H1 (cell line): ENCODE data around the gene ATP13A3. TPM values are rescaled to one million over a fixed set of nuclear protein-coding genes. Genes with fewer than 3 reads are reported as not detected.

ENCODE experiments used
- CTCF ChIA-PET: fragments of 300-600 bp; sonication (Branson Sonifier 250); formaldehyde crosslinking; loops from one replicate; lab custom pipeline; 2021; ENCODE audit not compliant: partially characterized antibody; lab: Charles Lee
- POLR2A ChIA-PET: fragments of 300-600 bp; sonication (Branson Sonifier 250); formaldehyde crosslinking; loops from one replicate; lab custom pipeline; 2021; ENCODE audit warnings: inconsistent platforms; ENCODE audit not compliant: partially characterized antibody; lab: Charles Lee
- DNase-seq, 2 experiments: peaks; one replicate each; pipeline versions ENCODE4 v3.0.0 to v3.0.0-alpha.2; 2010 to 2022; ENCODE audit warnings: low spot score in 2 of 2, low read depth in 1 of 2, mixed read lengths in 1 of 2
- FAIRE-seq: peaks from 2 replicates; lab custom pipeline; 2011; peaks lifted over from hg19 to GRCh38; lab: Jason Lieb, UNC
- H2AFZ ChIP-seq: 2 replicates; pipeline ENCODE4 v1.8.1; 2012; ENCODE audit warnings: low read length, inconsistent platforms
- H2AK5ac ChIP-seq: 2 replicates; pipeline ENCODE4 v1.6.1; 2013; ENCODE audit warnings: low read depth, low read length
- H2BK120ac ChIP-seq: replicated peaks from 2 replicates; pipeline ENCODE3; 2013; ENCODE audit warnings: low read depth, low read length, inconsistent platforms
- H2BK12ac ChIP-seq: 2 replicates; pipeline ENCODE4 v1.6.1; 2013; ENCODE audit warnings: low read depth, low read length
- H2BK15ac ChIP-seq: 2 replicates; pipeline ENCODE4 v1.6.1; 2013; ENCODE audit warnings: low read length
- H2BK20ac ChIP-seq: 2 replicates; pipeline ENCODE4 v1.6.1; 2013; ENCODE audit warnings: low read length
- H2BK5ac ChIP-seq: 2 replicates; pipeline ENCODE4 v1.6.1; 2013; ENCODE audit warnings: low read depth, low read length
- H3K14ac ChIP-seq: 2 replicates; pipeline ENCODE4 v1.6.1; 2013; ENCODE audit warnings: inconsistent platforms; ENCODE audit not compliant: insufficient read length
- H3K18ac ChIP-seq: 2 replicates; pipeline ENCODE4 v1.6.1; 2013; ENCODE audit warnings: low read length; ENCODE audit errors: extremely low read depth
- H3K23ac ChIP-seq: 2 replicates; pipeline ENCODE4 v1.6.1; 2013; ENCODE audit warnings: inconsistent platforms; ENCODE audit not compliant: insufficient read length
- H3K23me2 ChIP-seq: 2 replicates; pipeline ENCODE4 v1.6.1; 2013; ENCODE audit warnings: low read depth, low read length
- H3K27ac ChIP-seq: 2 replicates; pipeline ENCODE4 v1.6.1; 2011; ENCODE audit warnings: low read depth, low read length, inconsistent platforms
- H3K27me3 ChIP-seq, 4 experiments: replicated peaks in 1 of 4; 1 replicate in 1 of 4; 2 replicates in 3 of 4; pipeline versions ENCODE4 v1.6.1 to v1.8.1; 2011 to 2013; ENCODE audit warnings: low read length in 3 of 4, mild to moderate bottlenecking in 3 of 4, inconsistent platforms in 2 of 4, mixed read lengths in 2 of 4, moderate library complexity in 1 of 4; ENCODE audit not compliant: control insufficient read depth in 3 of 4, insufficient read depth in 3 of 4; ENCODE audit errors: extremely low read depth in 1 of 4
- H3K36me3 ChIP-seq, 4 experiments: 2 replicates each; pipeline versions ENCODE4 v1.6.1 to v1.8.1; 2011 to 2013; ENCODE audit warnings: mild to moderate bottlenecking in 4 of 4, low read length in 3 of 4, moderate library complexity in 2 of 4, control low read depth in 1 of 4, inconsistent platforms in 1 of 4; ENCODE audit not compliant: insufficient read depth in 4 of 4, control insufficient read depth in 2 of 4
- H3K4ac ChIP-seq: replicated peaks from 2 replicates; pipeline ENCODE3; 2013; ENCODE audit warnings: low read length, low read depth, mixed read lengths, inconsistent platforms; ENCODE audit not compliant: insufficient read length
- H3K4me1 ChIP-seq, 4 experiments: replicated peaks in 1 of 4; 1 replicate in 1 of 4; 2 replicates in 3 of 4; pipeline versions ENCODE4 v1.6.1 to v1.8.1; 2011 to 2013; ENCODE audit warnings: low read length in 3 of 4, inconsistent platforms in 2 of 4, mixed read lengths in 1 of 4; ENCODE audit not compliant: insufficient read depth in 4 of 4, control insufficient read depth in 3 of 4
- H3K4me2 ChIP-seq, 2 experiments: 2 replicates each; pipeline versions ENCODE4 v1.6.1 to v1.8.1; 2011 to 2013; ENCODE audit warnings: low read depth in 2 of 2, low read length in 2 of 2, control low read depth in 1 of 2, inconsistent platforms in 1 of 2, mild to moderate bottlenecking in 1 of 2; ENCODE audit not compliant: insufficient read depth in 1 of 2
- H3K4me3 ChIP-seq, 4 experiments: fragments of 200-600, 300-600 bp in 1 of 4; sonication (generic), shearing (Covaris generic), sonication (Bioruptor Twin) in 1 of 4; 2 replicates each; pipeline versions ENCODE4 v1.5.1 to v1.8.1; 2011 to 2016; ENCODE audit warnings: low read length in 4 of 4, low read depth in 3 of 4, control low read depth in 2 of 4, inconsistent platforms in 2 of 4, mild to moderate bottlenecking in 2 of 4, mixed read lengths in 1 of 4, moderate library complexity in 1 of 4; ENCODE audit not compliant: insufficient read depth in 2 of 4; ENCODE audit errors: extremely low read depth in 1 of 4
- H3K56ac ChIP-seq: replicated peaks from 2 replicates; pipeline ENCODE3; 2013; ENCODE audit warnings: low read depth, mild to moderate bottlenecking, mixed read lengths, low read length, inconsistent platforms; ENCODE audit not compliant: insufficient read length
- H3K79me1 ChIP-seq: 2 replicates; pipeline ENCODE4 v1.6.1; 2013; ENCODE audit warnings: low read depth, low read length, control low read depth
- H3K79me2 ChIP-seq, 2 experiments: 2 replicates each; pipeline versions ENCODE4 v1.6.1 to v1.8.1; 2012 to 2013; ENCODE audit warnings: low read length in 2 of 2, mild to moderate bottlenecking in 2 of 2, inconsistent platforms in 1 of 2; ENCODE audit not compliant: insufficient read depth in 2 of 2, control insufficient read depth in 1 of 2
- H3K9ac ChIP-seq, 4 experiments: replicated peaks in 1 of 4; 1 replicate in 1 of 4; 2 replicates in 3 of 4; pipeline versions ENCODE4 v1.6.1 to v1.8.1; 2011 to 2013; ENCODE audit warnings: low read depth in 3 of 4, low read length in 3 of 4, control low read depth in 2 of 4, mild to moderate bottlenecking in 2 of 4, moderate library complexity in 2 of 4, inconsistent platforms in 1 of 4; ENCODE audit errors: extremely low read depth in 1 of 4
- H3K9me3 ChIP-seq, 2 experiments: 2 replicates each; pipeline versions ENCODE4 v1.6.1 to v1.8.1; 2012 to 2013; ENCODE audit warnings: mild to moderate bottlenecking in 2 of 2, moderate library complexity in 2 of 2, control low read depth in 1 of 2, inconsistent platforms in 1 of 2, low read depth in 1 of 2, low read length in 1 of 2, mixed read lengths in 1 of 2; ENCODE audit not compliant: insufficient read depth in 2 of 2
- H4K20me1 ChIP-seq, 2 experiments: replicated peaks in 1 of 2; 2 replicates each; pipeline versions ENCODE3 to v1.8.1; 2011 to 2013; ENCODE audit warnings: inconsistent platforms in 2 of 2, low read length in 2 of 2, mild to moderate bottlenecking in 1 of 2; ENCODE audit not compliant: insufficient read depth in 2 of 2, control insufficient read depth in 1 of 2
- H4K5ac ChIP-seq: 2 replicates; pipeline ENCODE4 v1.6.1; 2013; ENCODE audit warnings: low read length, low read depth, mixed read lengths, inconsistent platforms; ENCODE audit not compliant: insufficient read length
- H4K8ac ChIP-seq: 2 replicates; pipeline ENCODE4 v1.8.0; 2013; ENCODE audit warnings: mild to moderate bottlenecking, moderate library complexity, low read length, inconsistent platforms; ENCODE audit not compliant: insufficient read depth; ENCODE audit errors: extremely low read depth
- H4K91ac ChIP-seq: replicated peaks from 2 replicates; pipeline ENCODE3; 2013; ENCODE audit warnings: low read length, mixed read lengths, inconsistent platforms; ENCODE audit not compliant: insufficient read length
- BCL11A ChIP-seq, 2 experiments: IDR thresholded peaks; one replicate each; pipeline ENCODE4 v1.6.1; 2011; ENCODE audit warnings: low read depth in 2 of 2, low read length in 2 of 2, mild to moderate bottlenecking in 2 of 2
- CBX8 ChIP-seq: fragments of 300-800, 300-1000 bp; sonication (generic); IDR thresholded peaks from 2 replicates; pipeline ENCODE4 v1.7.1; 2016; ENCODE audit warnings: low read depth, low read length, borderline replicate concordance
- EZH2 ChIP-seq: fragments of 200-600 bp; sonication (generic); IDR thresholded peaks from 2 replicates; pipeline ENCODE4 v1.7.1; 2012; ENCODE audit warnings: low read depth, mild to moderate bottlenecking, moderate library complexity, low read length, inconsistent platforms; ENCODE audit not compliant: severe bottlenecking
- HDAC2 ChIP-seq, 2 experiments: fragments of 300-600 bp in 1 of 2; sonication (generic) in 1 of 2; IDR thresholded peaks; 2 replicates each; pipeline ENCODE4 v1.6.1; 2011 to 2012; ENCODE audit warnings: low read depth in 2 of 2, low read length in 2 of 2, mild to moderate bottlenecking in 2 of 2, moderate library complexity in 2 of 2, borderline replicate concordance in 1 of 2, inconsistent platforms in 1 of 2
- POLR2AphosphoS5 ChIP-seq: IDR thresholded peaks from 2 replicates; pipeline ENCODE4 v1.6.1; 2011; ENCODE audit warnings: low read depth, low read length
- RBBP5 ChIP-seq: IDR thresholded peaks from 2 replicates; pipeline ENCODE4 v1.7.1; 2012; ENCODE audit warnings: low read depth, mild to moderate bottlenecking, inconsistent platforms, low read length, moderate library complexity, borderline replicate concordance
- SIRT6 ChIP-seq: IDR thresholded peaks from one replicate; pipeline ENCODE4 v1.7.1; 2012; ENCODE audit warnings: low read length, inconsistent platforms
- SP4 ChIP-seq: IDR thresholded peaks from 2 replicates; pipeline ENCODE4 v1.6.1; 2012; ENCODE audit warnings: low read length, inconsistent platforms
- SRF ChIP-seq: IDR thresholded peaks from 2 replicates; pipeline ENCODE4 v1.6.1; 2011; ENCODE audit warnings: mild to moderate bottlenecking, low read depth, low read length, moderate library complexity
- ZNF274 ChIP-seq: IDR thresholded peaks from 2 replicates; pipeline ENCODE4 v1.7.0; 2012; ENCODE audit warnings: low read length, borderline replicate concordance; ENCODE audit errors: extremely low read depth
- WGBS, 2 experiments: shearing (Covaris generic) in 1 of 2; methylation state at CpG; one replicate each; pipeline versions ENCODE4 v1.1.6 to v1.1.7; 2013 to 2015; ENCODE audit warnings: low lambda C conversion rate in 2 of 2, mixed read lengths in 2 of 2, inconsistent platforms in 1 of 2, low coverage in 1 of 2, missing lambda C conversion rate in 1 of 2; ENCODE audit not compliant: insufficient replicate concordance in 2 of 2, insufficient coverage in 1 of 2, insufficient read length in 1 of 2; ENCODE audit errors: extremely low coverage in 1 of 2, missing lambda C conversion rate in 1 of 2; 5-methylcytosine and 5-hydroxymethylcytosine counted together
- polyA plus RNA-seq, 7 experiments: library from polyadenylated mRNA; depleted of rRNA in 3 of 7; stranded (reverse) in 5 of 7; unstranded in 2 of 7; fragments of >200 nt in 5 of 7; fragments of 200-250 nt in 2 of 7; gene quantifications; 1 replicate in 5 of 7; 2 replicates in 1 of 7; 4 replicates in 1 of 7; pipeline versions ENCODE4 v1.2.1 to v1.2.3, GENCODE V29; 2011 to 2013; ENCODE audit warnings: missing spikeins in 2 of 7, mixed read lengths in 2 of 7
- total RNA-seq: library from RNA; stranded (reverse); fragmentation: NEBNext Ultra II Directional; extraction: Animal tissue kit (Norgen Biotek cat#: 25700); gene quantifications from 2 replicates; pipeline ENCODE4 v1.2.1, GENCODE V29; 2021
- TF ChIP-seq, protein P1 (sequence below): IDR thresholded peaks from 2 replicates; pipeline ENCODE4 v1.6.1; 2012; ENCODE audit warnings: low read length, inconsistent platforms

ATP13A3 gene
- total and polyA plus RNA-seq, 2 of the 8 experiments (the other 6 are each of a cell fraction or from before 2014, with no cell fraction given): 18.6 to 92.2 TPM

DNA sequence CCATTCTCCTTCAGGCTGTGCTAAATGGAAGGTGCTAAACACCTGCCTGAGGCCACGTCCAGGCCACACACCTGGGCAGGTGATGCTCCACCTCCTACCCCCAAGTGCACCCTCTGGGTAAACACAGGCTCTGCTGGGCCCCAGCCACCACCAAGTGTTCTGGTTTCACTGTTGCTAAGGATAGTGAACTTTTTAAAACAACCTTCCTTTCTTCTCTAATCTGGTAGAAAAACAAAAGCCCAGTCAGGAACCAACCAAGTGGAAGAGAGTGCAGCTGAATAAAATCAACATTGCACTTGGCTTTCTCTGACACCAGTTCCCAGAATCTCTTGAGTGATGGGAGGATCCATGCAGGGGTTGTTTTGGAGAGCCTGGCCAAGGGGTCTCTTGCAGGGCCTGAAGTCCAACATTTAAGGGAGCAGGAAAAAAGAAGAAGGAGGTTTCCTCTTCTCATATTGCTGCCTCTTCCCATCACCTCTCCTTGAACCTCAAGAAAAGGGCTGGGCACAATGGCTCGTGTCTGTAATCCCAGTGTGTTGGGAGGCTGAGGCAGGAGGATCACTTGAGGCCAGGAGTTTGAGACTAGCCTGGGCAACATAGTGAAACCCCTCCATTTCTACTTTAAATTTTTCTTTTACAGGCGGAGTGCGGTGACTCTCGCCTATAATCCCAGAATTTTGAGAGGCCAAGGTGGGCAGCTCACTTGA is 26.2 kb upstream of the ATP13A3 start:
- Histone ChIP-seq H2AFZ (no peak overlapping the region), H2BK15ac (no peak overlapping the region), H2BK20ac (no peak overlapping the region), H3K4me3 (no peak overlapping the region), H3K9ac (no peak overlapping the region), H3K79me1 (no peaks in the 10 kb centered on the region), H3K4me1 (no peaks in the 10 kb centered on the region; a peak in 2 of 7 replicates), H3K56ac (no peak overlapping the region), H3K4ac (no peak overlapping the region), H2BK12ac (no peak overlapping the region), H3K27me3 (no peaks in the 10 kb centered on the region), H3K36me3 (no peaks in the 10 kb centered on the region), H2BK5ac (no peak overlapping the region), H3K23me2 (no peaks in the 10 kb centered on the region; the same call in 1 of the 2 replicates), H4K5ac (no peak overlapping the region), H3K23ac (no peak overlapping the region), H3K18ac (no peak overlapping the region), H2AK5ac (no peak overlapping the region), H3K79me2 (no peaks in the 10 kb centered on the region), H4K91ac (no peak overlapping the region), H3K4me2 (no peak overlapping the region), H2BK120ac (no peak overlapping the region), H3K14ac (no peak overlapping the region), H4K8ac (no peak overlapping the region), H4K20me1 (no peaks in the 10 kb centered on the region), H3K9me3 (no peaks in the 10 kb centered on the region), H3K27ac (no peak overlapping the region)
- FAIRE-seq (no peak), DNase-seq (no peak)
- ChIA-PET POLR2A (interaction anchor here (0.9 to 1.5 kb wide), 3 partner anchors 12 to 27 kb away, joined by 3 to 4 read pairs (median 4); no protein-coding TSS in a partner anchor), CTCF (interaction anchor here (0.7 to 1.7 kb wide), 3 partner anchors 11 to 82 kb away, joined by 3 to 9 read pairs (median 5); no protein-coding TSS in a partner anchor)
- 88% methylated on average over 5 of the region's 5 CpGs; no CpG with 5 or more reads in 1 of the 2 experiments for WGBS, 2 experiments
- no peak for TF ChIP-seq CBX8
- TF ChIP-seq SP4: no peak
- no peak for TF ChIP-seq EZH2
- TF ChIP-seq POLR2AphosphoS5: no peak
- TF ChIP-seq, protein P1, sequence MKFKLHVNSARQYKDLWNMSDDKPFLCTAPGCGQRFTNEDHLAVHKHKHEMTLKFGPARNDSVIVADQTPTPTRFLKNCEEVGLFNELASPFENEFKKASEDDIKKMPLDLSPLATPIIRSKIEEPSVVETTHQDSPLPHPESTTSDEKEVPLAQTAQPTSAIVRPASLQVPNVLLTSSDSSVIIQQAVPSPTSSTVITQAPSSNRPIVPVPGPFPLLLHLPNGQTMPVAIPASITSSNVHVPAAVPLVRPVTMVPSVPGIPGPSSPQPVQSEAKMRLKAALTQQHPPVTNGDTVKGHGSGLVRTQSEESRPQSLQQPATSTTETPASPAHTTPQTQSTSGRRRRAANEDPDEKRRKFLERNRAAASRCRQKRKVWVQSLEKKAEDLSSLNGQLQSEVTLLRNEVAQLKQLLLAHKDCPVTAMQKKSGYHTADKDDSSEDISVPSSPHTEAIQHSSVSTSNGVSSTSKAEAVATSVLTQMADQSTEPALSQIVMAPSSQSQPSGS: no peak
- no peak for TF ChIP-seq BCL11A (IDR thresholded peaks at IDR 0.05; ENCODE audit: low read depth in 2 of 2, low read length in 2 of 2)
- no peak for TF ChIP-seq SIRT6
- no peak for TF ChIP-seq SRF
- TF ChIP-seq ZNF274: no peak
- TF ChIP-seq RBBP5: no peak
- no peak for TF ChIP-seq HDAC2 (IDR thresholded peaks at IDR 0.05; ENCODE audit: borderline replicate concordance in 1 of 2, low read depth in 2 of 2, low read length in 2 of 2)
